NCI-H748 (cell line): Measurements from ENCODE around the gene TMEM30A.

Experiments
- DNase-seq: peaks from one replicate; lab custom pipeline; 2025; ENCODE audit not compliant: unreplicated experiment; lab: John Stamatoyannopoulos, UW

Gene TMEM30A

GRCh38 chr6:75292555-75292954 lies 8.0 kb upstream of the TMEM30A start:
- no peak for DNase-seq

- no peak for DNase-seq
These were observed 7.2 kb upstream of the TMEM30A start for GRCh38 chr6:75291744-75292143.

DNA sequence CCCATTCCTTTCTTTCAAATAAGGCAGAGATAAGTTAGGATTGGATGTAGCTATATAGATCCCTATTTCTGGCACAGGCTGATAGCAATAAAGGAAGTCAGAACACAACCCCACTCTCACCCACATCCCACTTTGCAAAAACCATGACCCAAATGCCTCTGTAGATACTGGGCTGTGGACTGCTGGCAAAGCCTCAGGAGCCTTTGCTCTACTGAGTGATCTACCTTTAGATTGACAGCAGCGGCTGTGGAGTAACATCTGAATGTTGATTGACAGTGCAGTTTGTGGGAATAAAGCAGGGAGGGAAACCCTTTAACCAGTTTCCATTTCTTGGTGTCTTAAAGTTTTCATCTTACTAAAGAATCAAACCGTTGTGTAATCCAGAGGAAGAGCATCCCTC lies 6.7 kb upstream of the TMEM30A start:
- DNase-seq = no peak

- DNase-seq = peak; percentile 28
These were observed 5.7 kb upstream of the TMEM30A start for GRCh38 chr6:75290136-75290945.

- no peak for DNase-seq
These were observed 3.4 kb upstream of the TMEM30A start for GRCh38 chr6:75288023-75288422.

DNA sequence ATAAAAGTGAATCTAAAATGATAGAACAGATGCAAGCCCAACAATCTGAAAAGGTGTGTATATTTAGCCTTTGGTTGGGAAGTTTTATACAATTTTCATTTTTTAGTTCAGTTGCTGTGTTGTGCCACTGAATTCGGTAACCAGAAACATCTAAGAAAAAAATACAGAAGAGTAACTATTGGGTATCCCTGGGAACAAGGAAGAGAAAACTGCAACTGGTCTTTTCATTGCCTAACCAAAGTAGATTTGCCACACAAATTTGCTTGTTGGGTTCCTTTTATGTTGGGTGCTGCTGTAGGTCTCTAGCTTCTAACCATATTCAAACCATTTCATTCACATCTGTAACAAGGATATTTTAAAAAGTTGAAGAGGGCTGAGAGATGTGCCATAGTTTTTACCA lies 2.8 kb upstream of the TMEM30A start:
- no peak for DNase-seq

GRCh38 chr6:75286955-75287354 lies 2.4 kb upstream of the TMEM30A start:
- no peak for DNase-seq

- peak; percentile 52 for DNase-seq
These were observed 669 bp upstream of the TMEM30A start for GRCh38 chr6:75285283-75285639.

DNA sequence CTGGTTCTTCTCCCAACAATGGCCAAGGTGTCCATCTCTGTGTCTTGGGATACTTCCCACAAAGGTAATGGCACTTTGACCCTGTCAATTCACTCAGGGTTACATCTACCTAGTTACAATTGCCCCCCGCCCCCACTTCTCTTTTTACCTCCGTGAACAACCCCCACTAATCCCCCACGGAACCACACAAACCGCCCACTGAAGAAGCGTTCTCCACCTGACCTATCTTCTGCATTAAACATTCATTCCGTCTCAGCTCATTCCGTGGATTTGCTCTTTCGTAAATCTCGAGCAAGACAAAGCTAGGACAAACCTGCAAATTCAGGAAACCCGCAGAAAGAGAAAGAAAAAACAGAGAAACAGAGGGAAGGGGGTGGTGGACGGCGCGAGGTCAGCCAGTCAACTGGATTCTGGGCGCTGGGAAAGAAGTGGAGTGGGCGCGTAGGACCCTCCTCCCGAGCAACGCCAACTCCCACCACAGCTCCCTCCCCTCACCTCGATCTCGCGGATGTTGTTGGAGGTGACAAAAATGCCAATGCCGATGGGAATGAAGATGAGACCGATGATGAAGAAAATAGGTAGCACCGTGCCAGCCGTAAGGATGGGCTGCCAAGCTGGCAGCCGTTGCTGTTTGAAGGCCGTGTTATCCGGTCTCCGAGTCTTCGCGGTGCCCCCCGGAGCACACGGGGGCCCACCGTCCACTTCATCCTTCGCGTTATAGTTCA lies 523 bp downstream of the TMEM30A start:
- peak; percentile 61 for DNase-seq

- DNase-seq = no peak
These were observed 1.9 kb downstream of the TMEM30A start for GRCh38 chr6:75282706-75283105.

- DNase-seq = no peak
These were observed 2.9 kb downstream of the TMEM30A start for GRCh38 chr6:75281653-75282052.

- no peak for DNase-seq
These were observed 4.3 kb downstream of the TMEM30A start for GRCh38 chr6:75280131-75280855.

GRCh38 chr6:75279418-75279817 lies 5.2 kb downstream of the TMEM30A start:
- DNase-seq = no peak

DNA sequence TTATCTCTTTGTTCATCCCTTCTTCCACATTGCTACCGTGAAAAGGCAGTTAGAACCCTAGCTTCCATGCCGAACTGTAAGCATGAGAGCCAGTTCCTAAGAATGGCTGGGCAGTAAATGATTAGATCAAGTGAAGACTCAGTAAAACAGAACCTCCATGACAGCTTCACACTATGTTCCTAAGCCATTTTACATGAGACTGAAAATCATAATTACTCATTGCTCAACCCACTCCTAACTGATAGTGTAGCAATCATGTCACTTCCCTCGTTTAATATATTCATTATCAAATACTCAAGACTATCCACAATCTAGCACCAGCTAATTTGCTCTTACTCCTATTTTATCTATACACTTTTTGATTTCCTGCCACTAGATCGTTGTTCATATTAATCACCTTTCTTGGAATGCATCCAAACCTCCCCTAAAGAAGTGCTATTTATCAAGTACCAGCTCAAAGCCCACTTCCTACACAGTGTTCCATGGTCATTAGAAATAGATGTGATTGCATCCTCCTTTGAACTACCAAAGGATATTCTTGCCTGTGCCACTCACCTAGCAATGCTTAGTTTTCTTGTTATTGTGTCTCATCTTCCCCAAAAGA lies 6.0 kb downstream of the TMEM30A start:
- DNase-seq = peak; percentile 8

DNA sequence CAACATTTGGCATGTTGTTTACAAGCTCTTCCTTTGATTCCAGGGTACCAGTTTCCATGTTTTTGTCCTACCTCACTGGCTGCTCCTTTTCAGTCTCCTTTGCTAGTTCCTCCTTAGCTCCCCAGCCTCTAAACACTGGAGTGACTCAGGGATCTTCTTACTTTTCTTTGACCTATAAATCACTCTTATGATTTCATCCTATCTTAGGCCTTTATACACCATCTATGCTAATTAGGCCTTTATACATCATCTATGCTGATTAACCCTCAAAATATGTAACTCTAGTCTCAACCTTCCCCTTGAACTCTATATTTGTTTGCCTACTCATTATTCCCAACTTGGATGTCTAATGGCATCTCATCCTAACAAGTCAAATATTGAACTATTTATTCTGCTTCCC lies 9.5 kb downstream of the TMEM30A start:
- no peak for DNase-seq

- DNase-seq = no peak
These were observed 11.6 kb downstream of the TMEM30A start for GRCh38 chr6:75273009-75273408.

DNA sequence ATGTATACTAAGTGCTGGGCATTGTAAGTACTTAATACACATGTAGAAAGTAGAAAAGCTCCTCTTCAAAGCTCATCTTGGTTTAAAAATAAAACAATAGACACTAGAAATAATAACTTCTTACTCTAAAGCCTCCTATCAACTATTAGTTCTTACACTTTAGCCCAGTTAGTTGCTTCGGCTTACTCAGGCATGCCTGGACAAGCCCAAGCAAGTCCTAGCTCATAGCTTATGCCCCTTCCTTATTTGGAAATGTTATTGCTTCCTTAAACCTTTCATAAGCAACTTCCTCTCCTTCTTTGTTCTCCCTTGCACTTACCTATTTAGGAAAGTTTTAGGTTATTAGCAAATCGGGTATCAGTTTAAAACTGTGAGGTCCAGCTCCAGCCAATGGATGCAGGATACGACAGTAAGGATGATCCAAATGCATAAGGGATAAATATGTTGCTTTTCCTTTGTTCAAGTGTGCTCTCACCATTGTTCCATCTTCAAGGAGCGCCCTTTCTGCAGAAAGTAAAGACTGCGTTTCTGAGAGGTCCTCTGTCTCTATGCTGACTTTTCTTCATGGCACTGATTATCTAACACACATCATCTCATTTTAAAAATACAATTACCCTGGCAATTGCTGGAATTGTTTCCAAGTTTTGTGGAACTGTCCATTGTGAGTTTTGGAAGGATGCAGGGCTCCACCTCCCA lies 12.3 kb downstream of the TMEM30A start:
- DNase-seq = peak; percentile 4

GRCh38 chr6:75268988-75269354 lies 15.6 kb downstream of the TMEM30A start:
- DNase-seq = no peak

GRCh38 chr6:75268121-75268987 lies 16.2 kb downstream of the TMEM30A start:
- no peak for DNase-seq

- no peak for DNase-seq
These were observed 17.1 kb downstream of the TMEM30A start for GRCh38 chr6:75267461-75267860.
